B cell (primary cell): ENCODE measurements around the gene ALOX5AP.

Experiments used
- CTCF ChIP-seq: fragments of 200-600 bp; IDR thresholded peaks from one replicate; pipeline ENCODE4 v1.8.0; 2022; ENCODE audit warnings: antibody characterized with exemption, mild to moderate bottlenecking
- EZH2 ChIP-seq: IDR thresholded peaks from 2 replicates; pipeline ENCODE4 v1.6.1; 2012; ENCODE audit warnings: borderline replicate concordance, low read depth, mild to moderate bottlenecking, moderate library complexity, low read length; ENCODE audit not compliant: insufficient read depth, poor library complexity, severe bottlenecking

- TF ChIP-seq CTCF (no peak), EZH2 (no peak)
Measured at GRCh38 chr13:30731361-30732045, 3.8 kb upstream of the ALOX5AP start.
